WTC11 (cell line): ENCODE data around the gene ZMYND8.

ENCODE experiments used
- JUN ChIP-seq: sonication (generic); formaldehyde crosslinking; IDR thresholded peaks from 2 replicates; pipeline ENCODE4 v1.8.0; 2023; ENCODE audit warnings: mild to moderate bottlenecking, missing genetic modification reagents
- MXD4 ChIP-seq: fragments of 250-450 bp; sonication (Bioruptor Pico); IDR thresholded peaks from 2 replicates; pipeline ENCODE4 v1.8.0; 2021; ENCODE audit warnings: mild to moderate bottlenecking, moderate library complexity, borderline replicate concordance

DNA sequence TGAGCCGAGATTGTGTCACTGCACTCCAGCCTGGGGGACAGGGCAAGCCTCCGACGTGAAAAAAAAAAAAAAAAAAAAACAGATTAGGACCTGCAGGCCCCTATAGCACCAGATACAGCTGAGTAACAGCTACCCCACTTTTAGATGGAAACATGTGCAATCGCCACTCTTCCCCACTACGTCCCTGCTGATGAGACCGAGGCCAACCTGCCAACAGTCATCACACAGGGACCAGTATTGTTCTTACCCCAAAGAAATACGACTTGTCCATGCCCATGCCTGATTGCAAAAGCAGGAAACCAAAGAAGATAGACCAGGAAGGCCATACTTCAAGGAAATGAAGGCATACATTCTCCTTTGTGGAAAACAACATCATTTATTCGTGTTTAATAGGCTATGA lies 45.8 kb downstream of the ZMYND8 start:
- no peak for TF ChIP-seq MXD4 (CRISPR knock-in tag)
- no peak for TF ChIP-seq JUN
